Naive B cell (primary cell): ENCODE data around the gene CFAP43. TPM values are rescaled to one million over a fixed set of nuclear protein-coding genes. Genes with fewer than 3 reads are reported as not detected.
A peak's percentile ranks its signal among the peaks of the same experiment; 100 is the strongest.

ENCODE experiments used
- ATAC-seq, 2 donors: fragments of 150-1000 bp; cut with Tn5 transposase; 2 replicates each; pipeline ENCODE4 v1.10.0; 2021; ENCODE audit warnings: low read depth in 2 of 2, mild to moderate bottlenecking in 2 of 2, moderate library complexity in 2 of 2
- DNase-seq: peaks from one replicate; pipeline ENCODE4 v3.0.0; 2022
- H3K27ac Mint-ChIP-seq, 6 donors: one replicate each; pipeline ENCODE4 v1.8.0; 2020 to 2022; ENCODE audit warnings: mild to moderate bottlenecking in 6 of 6, mixed read lengths in 6 of 6, moderate library complexity in 5 of 6, inconsistent platforms in 2 of 6
- H3K27me3 Mint-ChIP-seq, 3 donors: one replicate each; pipeline ENCODE4 v1.8.0; 2021 to 2022; ENCODE audit warnings: mixed read lengths in 3 of 3, mild to moderate bottlenecking in 1 of 3
- H3K36me3 Mint-ChIP-seq, 2 donors: one replicate each; pipeline ENCODE4 v1.8.0; 2020 to 2022; ENCODE audit warnings: mixed read lengths in 2 of 2, inconsistent platforms in 1 of 2, mild to moderate bottlenecking in 1 of 2
- H3K4me1 Mint-ChIP-seq, 3 donors: one replicate each; pipeline ENCODE4 v1.8.0; 2020 to 2022; ENCODE audit warnings: mixed read lengths in 3 of 3, inconsistent platforms in 1 of 3, mild to moderate bottlenecking in 1 of 3, moderate library complexity in 1 of 3
- H3K4me3 Mint-ChIP-seq, 8 donors: one replicate each; pipeline ENCODE4 v1.8.0; 2020 to 2022; ENCODE audit warnings: mild to moderate bottlenecking in 8 of 8, mixed read lengths in 8 of 8, moderate library complexity in 8 of 8, inconsistent platforms in 2 of 8
- H3K9me3 Mint-ChIP-seq, 7 donors: one replicate each; pipeline ENCODE4 v1.8.0; 2020 to 2022; ENCODE audit warnings: mixed read lengths in 7 of 7, mild to moderate bottlenecking in 5 of 7, inconsistent platforms in 2 of 7, moderate library complexity in 1 of 7
- polyA plus RNA-seq, 6 donors: library from polyadenylated mRNA; unstranded; fragments of 300-500 nt; fragmentation: Illumina TruSeq; gene quantifications; one replicate each; pipeline ENCODE4 v1.2.3, GENCODE V29; 2021; ENCODE audit warnings: low read depth in 6 of 6

Gene CFAP43, protein sequence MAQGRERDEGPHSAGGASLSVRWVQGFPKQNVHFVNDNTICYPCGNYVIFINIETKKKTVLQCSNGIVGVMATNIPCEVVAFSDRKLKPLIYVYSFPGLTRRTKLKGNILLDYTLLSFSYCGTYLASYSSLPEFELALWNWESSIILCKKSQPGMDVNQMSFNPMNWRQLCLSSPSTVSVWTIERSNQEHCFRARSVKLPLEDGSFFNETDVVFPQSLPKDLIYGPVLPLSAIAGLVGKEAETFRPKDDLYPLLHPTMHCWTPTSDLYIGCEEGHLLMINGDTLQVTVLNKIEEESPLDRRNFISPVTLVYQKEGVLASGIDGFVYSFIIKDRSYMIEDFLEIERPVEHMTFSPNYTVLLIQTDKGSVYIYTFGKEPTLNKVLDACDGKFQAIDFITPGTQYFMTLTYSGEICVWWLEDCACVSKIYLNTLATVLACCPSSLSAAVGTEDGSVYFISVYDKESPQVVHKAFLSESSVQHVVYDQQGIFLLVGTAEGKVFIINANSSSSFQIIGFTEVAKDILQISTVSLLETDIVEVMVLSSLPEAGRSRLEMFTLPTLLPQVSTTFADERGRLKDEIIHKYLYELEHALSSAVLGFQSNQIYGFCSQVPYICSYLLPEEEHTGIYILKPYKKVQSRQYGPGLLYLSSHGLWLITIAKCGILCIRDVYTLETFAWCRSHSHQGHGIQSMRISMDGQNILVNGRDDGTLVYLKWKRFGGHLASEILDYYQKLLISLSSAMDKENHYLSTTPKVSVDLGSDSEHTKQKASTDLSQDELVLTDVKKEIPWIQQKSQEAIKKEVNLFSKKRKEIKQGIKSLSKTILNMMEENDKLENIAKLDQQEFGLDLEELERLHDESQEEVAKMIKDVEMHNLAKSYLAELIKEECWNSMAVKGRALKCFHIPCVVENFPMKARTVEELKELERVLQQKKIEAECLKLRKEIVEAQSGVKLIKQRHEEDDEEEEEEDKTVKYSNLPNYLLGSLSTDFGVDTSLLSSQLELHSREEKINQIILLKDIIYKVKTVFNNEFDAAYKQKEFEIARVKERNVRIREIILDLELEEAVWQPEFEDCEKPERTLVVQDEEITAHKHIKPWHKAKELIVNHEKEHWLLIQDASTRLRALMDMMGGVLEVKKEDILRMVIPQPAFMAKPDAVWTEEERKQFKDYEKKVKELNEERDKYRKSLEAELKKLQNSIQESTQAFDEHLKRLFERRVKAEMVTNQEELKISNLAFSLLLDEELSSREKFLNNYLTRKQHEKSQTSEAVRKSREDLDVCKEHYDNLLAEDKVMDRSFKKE (N-terminal part only)
- not detected for polyA plus RNA-seq

GRCh38 chr10:104231784-104232612 is at the start of gene CFAP43:
Gene CFAP43 (minus strand): TSS chr10:104232364. CDS start chr10:104232246, 118 bp downstream.
- Mint-ChIP-seq H3K4me1 (peaks cover 12 to 20% (median 14%) of the 10 kb centered on the region in 3 donors), H3K27ac (peak within 1 kb of the TSS in 5 of 6 donors; percentile 54 to 95 (median 92)), H3K9me3 (peaks cover 4 to 18% (median 10%) of the 10 kb centered on the region in 7 donors), H3K36me3 (no peaks in the 10 kb centered on the region), H3K27me3 (peaks cover 23 to 42% (median 35%) of the 10 kb centered on the region in 3 donors), H3K4me3 (peak within 1 kb of the TSS; percentile 79 to 91 (median 85))
- DNase-seq (peak; percentile 98), ATAC-seq (peak; percentile 99)

DNA sequence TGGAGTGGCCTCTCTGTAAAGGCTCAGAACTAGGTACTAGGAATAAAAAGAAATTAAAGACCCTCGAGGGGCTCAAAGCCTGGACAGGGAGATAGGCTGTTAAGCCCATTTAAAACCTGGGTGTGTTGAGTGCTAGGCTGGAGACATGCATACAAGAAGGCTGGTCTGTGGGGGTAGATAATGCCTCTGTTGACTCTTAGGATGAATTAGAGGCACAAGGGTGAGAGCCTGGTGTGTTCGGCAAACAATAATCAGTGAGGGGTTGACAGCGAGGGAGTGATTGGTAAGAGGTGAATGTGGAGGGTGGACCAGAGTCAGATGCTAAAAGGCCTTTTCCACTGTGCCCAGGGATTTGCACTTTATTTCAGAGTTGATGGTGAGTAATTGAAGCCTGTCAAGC is 49.5 kb upstream of the CFAP43 start:
- H3K4me1 Mint-ChIP-seq, result no peaks in the 10 kb centered on the region
- H3K4me3 Mint-ChIP-seq, result no peak overlapping the region
- no peak overlapping the region for H3K27ac Mint-ChIP-seq
- no peaks in the 10 kb centered on the region for H3K9me3 Mint-ChIP-seq
- no peak for DNase-seq
- no peaks in the 10 kb centered on the region for H3K36me3 Mint-ChIP-seq
- no peak for ATAC-seq
- peaks cover 12 to 40% (median 27%) of the 10 kb centered on the region in 3 donors for H3K27me3 Mint-ChIP-seq

- H3K9me3 Mint-ChIP-seq, result no peaks in the 10 kb centered on the region
- no peaks in the 10 kb centered on the region for H3K36me3 Mint-ChIP-seq
- no peak overlapping the region for H3K4me3 Mint-ChIP-seq
- peaks cover 18 to 49% (median 36%) of the 10 kb centered on the region in 3 donors for H3K27me3 Mint-ChIP-seq
- H3K27ac Mint-ChIP-seq, result peak overlapping the region in 1 of 6 donors; percentile 15
- ATAC-seq (no peak), DNase-seq (no peak)
- H3K4me1 Mint-ChIP-seq, result peaks cover 0 to 3% (median 0%) of the 10 kb centered on the region in 3 donors
Measured at GRCh38 chr10:104279550-104280259, 47.5 kb upstream of the CFAP43 start.

- peaks cover 18 to 57% (median 43%) of the 10 kb centered on the region in 3 donors for H3K27me3 Mint-ChIP-seq
- no peak overlapping the region for H3K27ac Mint-ChIP-seq
- no peak for ATAC-seq
- H3K9me3 Mint-ChIP-seq, result no peaks in the 10 kb centered on the region
- no peak for DNase-seq
- H3K36me3 Mint-ChIP-seq, result no peaks in the 10 kb centered on the region
- no peak overlapping the region for H3K4me3 Mint-ChIP-seq
- peaks cover 0 to 8% (median 0%) of the 10 kb centered on the region in 3 donors for H3K4me1 Mint-ChIP-seq
Measured at GRCh38 chr10:104277785-104278184, 45.6 kb upstream of the CFAP43 start.

- DNase-seq, result no peak
- no peaks in the 10 kb centered on the region for H3K9me3 Mint-ChIP-seq
- H3K4me3 Mint-ChIP-seq, result no peak overlapping the region
- H3K27ac Mint-ChIP-seq, result peak overlapping the region in 1 of 6 donors; percentile 26
- no peak for ATAC-seq
- H3K4me1 Mint-ChIP-seq, result peaks cover 0 to 8% (median 0%) of the 10 kb centered on the region in 3 donors
- peaks cover 6 to 43% (median 34%) of the 10 kb centered on the region in 3 donors for H3K27me3 Mint-ChIP-seq
- no peaks in the 10 kb centered on the region for H3K36me3 Mint-ChIP-seq
Measured at GRCh38 chr10:104276192-104276591, 44.0 kb upstream of the CFAP43 start.

GRCh38 chr10:104274762-104275721 is 42.9 kb upstream of the CFAP43 start:
- DNase-seq (peak; percentile 31), ATAC-seq (peak; percentile 79 to 86)
- H3K36me3 Mint-ChIP-seq, result no peaks in the 10 kb centered on the region
- H3K27me3 Mint-ChIP-seq, result peaks cover 6 to 43% (median 34%) of the 10 kb centered on the region in 3 donors
- peaks cover 0 to 8% (median 0%) of the 10 kb centered on the region in 3 donors for H3K4me1 Mint-ChIP-seq
- H3K27ac Mint-ChIP-seq, result no peak overlapping the region
- H3K9me3 Mint-ChIP-seq, result no peaks in the 10 kb centered on the region
- peak overlapping the region in 1 of 8 donors; percentile 23 for H3K4me3 Mint-ChIP-seq

DNA sequence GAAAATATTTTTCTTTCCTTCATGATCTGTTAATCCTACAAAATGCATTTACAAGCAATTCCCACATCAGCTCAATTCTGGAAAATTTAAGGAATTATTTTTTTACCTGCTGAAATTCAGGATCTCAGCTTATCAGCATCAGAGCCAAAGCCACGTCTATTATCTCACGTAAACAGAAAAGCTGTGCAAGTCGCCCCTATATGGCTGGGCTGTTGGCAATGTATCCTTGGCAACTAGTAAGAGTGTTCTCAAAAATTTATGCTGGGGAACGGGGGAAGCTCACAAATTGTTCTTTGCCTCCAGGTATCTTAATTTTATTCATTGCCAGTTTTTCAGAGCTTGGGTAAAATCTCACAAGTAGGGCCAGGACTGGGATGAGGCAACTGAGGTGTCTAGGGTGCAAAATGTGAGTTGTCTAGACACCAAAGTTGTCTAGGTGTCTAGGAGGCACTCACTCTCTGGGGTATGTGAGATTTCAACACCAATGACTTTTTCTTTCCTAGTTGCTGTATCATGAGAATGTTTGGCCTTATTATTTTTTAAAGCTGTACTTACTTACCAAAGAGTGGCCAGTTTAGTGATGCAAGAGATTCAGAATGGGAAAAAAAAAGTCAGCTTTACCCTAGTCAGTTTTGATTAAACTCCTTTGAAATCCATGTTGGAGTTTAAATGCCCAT is 41.9 kb upstream of the CFAP43 start:
- Mint-ChIP-seq H3K27me3 (peaks cover 6 to 36% (median 34%) of the 10 kb centered on the region in 3 donors), H3K4me1 (peaks cover 0 to 17% (median 0%) of the 10 kb centered on the region in 3 donors), H3K27ac (no peak overlapping the region), H3K36me3 (no peaks in the 10 kb centered on the region), H3K4me3 (no peak overlapping the region), H3K9me3 (no peaks in the 10 kb centered on the region)
- DNase-seq (no peak), ATAC-seq (no peak)

DNA sequence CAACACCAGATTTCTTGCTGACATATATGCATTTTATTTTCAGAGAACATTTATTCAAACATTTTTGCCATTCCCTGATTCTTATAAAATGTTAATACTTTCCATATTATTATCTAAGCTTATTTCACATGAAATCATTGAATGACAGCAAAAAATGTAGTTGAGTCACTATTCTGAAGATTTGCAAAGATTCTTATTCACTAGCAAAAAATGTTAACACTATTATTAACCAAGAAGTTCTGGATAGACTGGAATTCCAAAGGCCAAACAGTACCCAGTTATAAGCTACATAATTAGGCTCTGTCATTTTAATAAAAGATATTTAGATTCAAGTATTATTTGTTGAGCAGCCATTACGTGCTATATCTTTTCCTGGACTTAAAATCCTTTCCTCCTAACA is 41.1 kb upstream of the CFAP43 start:
- H3K27ac Mint-ChIP-seq, result no peak overlapping the region
- peaks cover 1 to 23% (median 6%) of the 10 kb centered on the region in 3 donors for H3K4me1 Mint-ChIP-seq
- DNase-seq, result no peak
- ATAC-seq, result no peak
- H3K9me3 Mint-ChIP-seq, result no peaks in the 10 kb centered on the region
- H3K27me3 Mint-ChIP-seq, result peaks cover 6 to 34% (median 29%) of the 10 kb centered on the region in 3 donors
- H3K36me3 Mint-ChIP-seq, result no peaks in the 10 kb centered on the region
- peak overlapping the region in 1 of 8 donors; percentile 18 for H3K4me3 Mint-ChIP-seq

DNA sequence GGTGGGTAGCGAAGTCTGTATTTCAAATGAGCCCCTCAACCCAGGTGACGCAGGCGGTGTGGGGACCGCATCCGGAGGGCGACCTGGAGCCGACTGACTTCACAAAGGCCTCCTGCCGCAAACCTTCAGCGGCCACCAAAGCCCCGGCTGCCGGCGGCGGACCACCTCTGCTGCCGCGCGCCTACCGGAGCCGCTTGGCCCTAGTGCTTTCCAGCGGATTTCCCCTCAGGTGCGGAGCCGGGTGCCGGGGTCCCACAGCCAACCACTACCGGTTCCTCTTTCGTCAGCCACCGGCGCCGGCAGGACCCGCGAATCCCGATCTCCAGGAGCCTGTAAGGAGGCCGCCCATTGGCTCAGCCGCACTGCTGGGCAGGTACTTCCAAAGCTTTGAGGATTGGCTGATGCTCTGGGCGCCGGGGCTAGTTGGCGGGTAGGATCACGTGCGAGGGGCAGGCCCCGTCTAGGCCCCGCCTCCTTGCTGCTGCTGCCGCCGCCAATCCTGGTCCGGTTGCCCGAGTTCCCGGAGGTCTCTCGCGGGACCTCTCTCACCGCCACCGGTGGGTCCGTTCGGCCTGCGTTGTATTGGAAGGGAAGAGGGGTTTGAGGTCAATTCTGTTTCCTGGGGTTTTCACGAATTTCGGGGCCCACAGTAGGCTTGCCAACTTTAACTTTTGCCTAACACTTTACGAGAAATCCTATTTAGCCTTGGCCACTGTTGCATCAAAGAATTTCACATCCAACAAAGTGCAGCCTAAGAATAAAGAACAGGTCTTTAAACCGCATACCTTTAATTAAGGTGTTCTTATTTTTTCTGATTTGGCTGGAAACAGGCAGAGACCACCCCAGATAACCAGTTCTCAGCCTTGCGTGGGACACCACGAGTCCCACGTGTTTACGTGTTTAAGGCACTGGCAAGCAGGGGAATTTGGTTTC is 36.8 kb upstream of the CFAP43 start, which contains the start of gene GSTO2:
GSTO2 (plus strand) TSS at position 472 of the 933 bp plus-strand sequence. CDS start 5,732 bp downstream, outside the sequence.
- Mint-ChIP-seq H3K4me1 (peaks cover 17 to 43% (median 33%) of the 10 kb centered on the region in 3 donors), H3K27ac (peak within 1 kb of the TSS; percentile 93 to 98 (median 96)), H3K36me3 (peaks cover 0 to 14% of the 10 kb centered on the region in 2 donors)

More for the DNA sequence above, 36.8 kb upstream of the CFAP43 start, which contains the start of gene GSTO2:
- peak; percentile 98 for DNase-seq
- Mint-ChIP-seq H3K9me3 (no peaks in the 10 kb centered on the region), H3K4me3 (peak within 1 kb of the TSS; percentile 87 to 99 (median 94)), H3K27me3 (peaks cover 0 to 2% (median 1%) of the 10 kb centered on the region in 3 donors)
- peak; percentile 93 for ATAC-seq
